GM18858 (cell line): ENCODE data around the gene BRMS1L.
"Not testable (repeated sequence)": the region's sequence is repeated elsewhere in the genome, so short reads cannot be mapped to it uniquely, and the experiment has no call there.

Source experiments
- ATAC-seq: cut with Tn5 transposase; IDR thresholded peaks from one replicate; pipeline ENCODE4 v1.9.1; 2021; ENCODE audit not compliant: unreplicated experiment

Gene BRMS1L

GRCh38 chr14:35821564-35822411 is 4.3 kb upstream of the BRMS1L start:
- ATAC-seq = no peak

GRCh38 chr14:35822501-35822900 is 3.6 kb upstream of the BRMS1L start:
- ATAC-seq = no peak

GRCh38 chr14:35824446-35825165 is 1.5 kb upstream of the BRMS1L start:
- ATAC-seq = not testable (repeated sequence)

GRCh38 chr14:35825968-35826217 is 245 bp upstream of the BRMS1L start:
- no peak for ATAC-seq

- ATAC-seq = no peak
These were observed 846 bp downstream of the BRMS1L start for GRCh38 chr14:35826952-35827416.

- ATAC-seq = no peak
These were observed 1.7 kb downstream of the BRMS1L start for GRCh38 chr14:35827678-35828472.

- ATAC-seq = no peak
These were observed 3.3 kb downstream of the BRMS1L start for GRCh38 chr14:35829449-35829848.

- no peak for ATAC-seq
These were observed 9.3 kb downstream of the BRMS1L start for GRCh38 chr14:35835208-35835982.

GRCh38 chr14:35841704-35842103 is 15.6 kb downstream of the BRMS1L start:
- ATAC-seq = not testable (repeated sequence)

- not testable (repeated sequence) for ATAC-seq
These were observed 16.1 kb downstream of the BRMS1L start for GRCh38 chr14:35842245-35842644.

GRCh38 chr14:35844494-35844893 is 18.4 kb downstream of the BRMS1L start:
- no peak for ATAC-seq

GRCh38 chr14:35847636-35848035 is 21.5 kb downstream of the BRMS1L start:
- ATAC-seq = no peak

- ATAC-seq = no peak
These were observed 23.0 kb downstream of the BRMS1L start for GRCh38 chr14:35849122-35849521.

- ATAC-seq = no peak
These were observed 25.7 kb downstream of the BRMS1L start for GRCh38 chr14:35851823-35852222.

GRCh38 chr14:35853225-35853624 is 27.1 kb downstream of the BRMS1L start:
- no peak for ATAC-seq

GRCh38 chr14:35854696-35855270 is 28.6 kb downstream of the BRMS1L start:
- no peak for ATAC-seq

GRCh38 chr14:35855876-35856481 is 29.8 kb downstream of the BRMS1L start:
- ATAC-seq = peak; percentile 98

- no peak for ATAC-seq
These were observed 32.5 kb downstream of the BRMS1L start for GRCh38 chr14:35858521-35859209.

- ATAC-seq = peak; percentile 70
These were observed 35.2 kb downstream of the BRMS1L start for GRCh38 chr14:35861204-35861868.
